GM18907 (cell line): ENCODE data around the gene FRMD4A.

Source experiments
- ATAC-seq: cut with Tn5 transposase; IDR thresholded peaks from one replicate; pipeline ENCODE4 v1.9.1; 2021; ENCODE audit warnings: mild to moderate bottlenecking, moderate library complexity; ENCODE audit not compliant: unreplicated experiment

Gene FRMD4A

DNA sequence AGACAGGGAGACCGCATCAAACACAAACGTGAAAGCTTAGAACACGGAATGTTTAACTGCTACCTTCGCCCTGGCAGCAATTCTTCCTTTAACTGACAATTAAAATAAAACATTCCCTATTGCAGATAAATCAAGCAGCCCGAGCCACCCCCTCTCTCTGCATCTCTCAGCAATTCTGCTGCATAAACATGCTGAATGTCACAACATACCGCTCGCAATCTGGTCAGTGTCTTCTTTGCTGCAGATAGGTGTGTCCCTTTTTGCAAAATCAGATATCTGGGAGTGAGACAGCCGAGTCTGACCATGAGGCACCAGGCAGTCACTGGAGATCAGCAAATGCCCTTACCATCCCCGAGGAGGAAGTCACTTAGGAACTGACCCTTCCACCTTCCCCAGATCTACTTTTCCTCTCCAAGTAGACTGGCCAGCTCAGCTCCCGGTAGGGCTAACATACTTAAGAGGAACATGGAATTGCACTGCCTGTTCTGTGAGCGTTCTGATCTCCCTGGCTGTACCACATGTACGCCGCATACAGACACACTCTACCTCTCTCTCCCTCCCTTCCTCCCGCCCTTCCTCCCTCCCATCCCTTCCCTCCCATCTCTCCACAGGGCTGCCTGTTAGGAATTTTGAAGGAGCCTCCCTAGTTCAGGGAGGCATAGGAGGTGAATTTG is at the start of gene FRMD4A:
FRMD4A (minus strand) TSS at position 537 of the 674 bp plus-strand sequence.
- ATAC-seq, result no peak

DNA sequence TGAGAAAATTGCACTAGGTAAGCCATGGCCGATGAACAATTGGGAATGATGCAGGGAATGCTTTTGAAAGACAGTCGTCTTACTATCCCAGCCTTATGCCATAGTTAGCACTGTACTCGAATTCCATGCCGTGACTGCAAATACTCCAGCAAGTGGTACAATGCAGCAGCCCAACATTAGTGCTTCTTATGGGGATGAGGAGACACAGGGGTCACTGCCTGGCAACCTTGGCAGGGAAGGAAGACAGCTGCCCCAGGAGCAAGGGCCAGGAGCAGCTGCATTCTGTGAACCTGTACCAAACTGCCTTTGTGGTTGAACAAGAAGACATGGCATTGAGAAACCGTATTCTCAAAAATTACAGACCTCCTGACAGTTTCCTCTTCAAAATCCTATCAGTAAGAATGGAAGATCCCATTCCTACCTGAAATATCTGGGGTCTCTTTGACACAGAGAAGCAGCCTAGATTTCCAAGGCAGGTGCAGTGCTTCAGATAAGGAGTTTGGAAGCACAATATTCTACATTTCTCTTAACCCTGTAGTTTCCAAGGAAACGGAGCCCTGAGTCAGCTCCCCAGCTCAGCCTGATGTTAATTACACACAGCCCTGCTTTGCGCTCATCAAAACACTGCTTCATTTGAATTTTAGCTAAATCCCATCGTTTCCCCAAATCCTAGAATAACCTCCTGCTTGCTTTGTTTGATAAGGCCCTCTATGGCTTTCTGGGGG is 49.0 kb upstream of the FRMD4A start:
- ATAC-seq, result no peak

DNA sequence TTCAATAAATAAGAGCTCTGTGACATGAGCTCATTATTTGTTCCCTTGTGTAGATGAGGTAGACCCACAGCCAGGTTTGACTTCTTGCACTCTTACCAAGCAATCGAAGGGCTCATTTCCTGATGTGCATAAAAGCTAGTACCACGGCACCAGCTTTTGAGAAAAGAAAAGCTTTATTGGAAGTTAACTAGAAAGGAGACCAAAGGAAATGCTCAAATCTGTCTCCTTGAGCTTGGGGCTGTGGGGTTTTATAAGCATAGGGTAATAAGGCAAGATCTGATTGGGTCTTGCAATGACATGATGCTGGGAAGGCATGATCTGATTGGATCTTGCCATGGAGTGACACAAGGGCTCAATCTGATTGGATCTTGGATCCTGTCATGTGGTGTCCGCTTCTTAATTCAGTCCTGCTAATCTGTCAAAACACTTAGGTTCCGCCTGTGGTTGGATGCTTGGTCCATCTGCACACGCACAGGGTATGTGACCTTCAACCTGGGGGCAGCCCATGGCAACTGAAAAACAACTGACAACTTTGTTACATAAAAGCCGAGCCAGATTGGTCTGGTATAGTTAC is 47.8 kb upstream of the FRMD4A start:
- ATAC-seq, result no peak

DNA sequence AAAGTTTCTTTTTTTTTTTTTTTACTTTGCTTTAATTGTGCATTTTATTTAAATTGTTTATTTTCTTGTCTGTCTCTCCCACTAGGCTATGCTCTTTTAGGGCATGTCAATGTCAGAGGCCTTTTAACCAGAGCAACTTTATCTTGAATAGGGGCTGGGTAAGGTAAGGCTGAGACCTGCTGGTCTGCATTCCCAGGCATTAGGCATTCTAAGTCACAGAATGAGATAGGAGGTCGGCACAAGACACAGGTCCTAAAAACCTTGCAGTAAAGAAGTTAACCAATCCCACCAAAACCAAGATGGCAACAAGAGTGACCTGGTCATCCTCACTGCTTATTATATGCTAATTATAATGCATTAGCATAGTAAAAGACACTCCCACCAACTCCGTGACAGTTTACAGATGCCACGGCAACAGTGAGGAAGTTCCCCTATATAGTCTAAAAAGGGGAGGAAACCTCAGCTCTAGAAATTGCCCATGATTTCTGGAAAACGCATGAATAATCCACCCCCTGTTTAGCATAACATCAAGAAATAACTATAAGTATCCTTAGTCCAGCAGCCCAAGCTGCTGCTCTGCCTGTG is 47.0 kb upstream of the FRMD4A start:
- no peak for ATAC-seq

DNA sequence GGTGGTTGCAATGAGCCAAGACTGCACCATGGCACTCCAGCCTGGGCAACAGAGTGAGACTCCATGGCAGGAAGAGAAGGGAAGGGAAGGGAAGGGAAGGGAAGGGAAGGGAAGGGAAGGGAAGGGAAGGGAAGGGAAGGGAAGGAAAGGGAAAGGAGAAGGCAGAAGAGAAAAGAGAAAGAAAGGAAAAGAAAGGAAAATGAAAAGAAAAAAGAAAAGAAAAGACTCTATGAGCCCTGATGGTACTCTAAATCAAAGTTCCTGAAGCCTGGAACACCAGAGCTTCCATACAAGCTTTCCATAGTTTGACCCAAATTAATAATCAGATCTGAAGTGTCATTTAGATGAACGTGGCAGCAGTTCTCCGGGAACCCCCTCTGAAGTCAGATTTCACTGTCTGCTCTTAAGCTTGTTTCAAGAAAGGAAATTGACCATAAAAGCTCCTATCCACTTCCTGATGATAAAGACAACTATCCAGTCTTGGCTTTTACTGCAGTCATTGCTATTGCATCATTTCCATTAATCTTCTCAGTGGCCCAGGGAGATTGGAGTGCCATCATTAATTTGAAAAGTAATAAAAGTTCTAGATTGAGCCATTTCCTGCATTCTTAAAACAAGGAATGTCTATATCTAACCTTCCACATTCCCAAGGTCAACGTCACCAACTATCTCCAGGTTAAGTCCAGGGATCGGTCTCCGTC is 44.2 kb upstream of the FRMD4A start:
- no peak for ATAC-seq

DNA sequence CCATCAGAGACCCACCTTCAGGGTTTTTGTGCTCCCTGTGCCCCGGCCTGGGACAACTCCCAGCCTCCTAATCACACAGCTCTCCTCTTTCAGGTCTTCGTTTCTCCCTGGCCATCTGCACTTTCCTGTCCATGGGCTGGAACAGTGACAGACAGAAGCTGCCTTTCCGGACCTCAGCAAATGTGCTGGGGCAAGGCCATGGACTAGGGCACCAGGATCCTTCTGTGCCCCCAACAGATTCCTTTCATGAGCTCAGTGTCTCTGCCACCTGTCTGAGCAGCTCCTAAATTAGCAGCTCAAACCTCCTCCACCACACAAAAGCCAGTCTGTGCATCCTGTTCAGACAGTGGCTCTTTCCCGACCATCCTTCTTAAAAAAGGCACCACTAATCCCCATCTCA is 41.9 kb upstream of the FRMD4A start:
- ATAC-seq, result no peak

DNA sequence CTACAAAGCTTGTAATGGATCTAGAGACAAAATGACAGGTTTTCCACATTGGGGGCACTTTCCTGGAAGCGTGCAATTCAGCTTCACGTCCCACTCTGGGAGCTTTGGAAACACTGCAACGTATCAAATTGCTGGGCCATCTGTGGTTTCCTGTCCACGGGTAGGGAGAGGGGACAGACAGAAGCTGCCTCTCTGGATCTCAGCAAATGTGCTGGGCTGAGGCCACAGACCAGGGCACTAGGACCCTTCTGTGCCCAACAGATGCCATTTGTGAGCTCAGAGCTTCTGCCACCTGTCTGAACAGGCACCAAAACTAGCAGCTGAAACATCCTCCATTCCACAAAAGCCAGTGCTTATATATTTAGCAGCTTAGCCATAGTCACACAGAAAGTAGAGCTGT is 40.9 kb upstream of the FRMD4A start:
- ATAC-seq, result no peak

DNA sequence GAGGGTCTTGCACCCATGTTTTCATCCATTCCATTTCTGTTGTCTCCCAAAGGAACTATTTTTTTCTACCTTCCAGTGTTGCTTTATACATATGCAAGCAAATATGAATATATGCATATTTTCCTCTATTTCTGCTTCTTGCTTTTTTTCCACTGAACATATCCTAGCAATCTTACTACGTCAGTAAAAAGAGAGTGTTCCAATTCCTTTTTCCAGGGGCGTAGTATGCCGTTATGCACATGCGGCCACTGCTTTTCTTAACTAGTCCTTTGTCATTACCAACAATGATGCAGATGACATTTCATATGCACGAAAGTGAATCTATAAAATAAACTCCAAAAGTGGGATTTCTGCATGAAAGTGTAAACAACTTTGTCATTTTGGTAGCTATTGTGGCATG is 40.2 kb upstream of the FRMD4A start:
- ATAC-seq, result no peak

DNA sequence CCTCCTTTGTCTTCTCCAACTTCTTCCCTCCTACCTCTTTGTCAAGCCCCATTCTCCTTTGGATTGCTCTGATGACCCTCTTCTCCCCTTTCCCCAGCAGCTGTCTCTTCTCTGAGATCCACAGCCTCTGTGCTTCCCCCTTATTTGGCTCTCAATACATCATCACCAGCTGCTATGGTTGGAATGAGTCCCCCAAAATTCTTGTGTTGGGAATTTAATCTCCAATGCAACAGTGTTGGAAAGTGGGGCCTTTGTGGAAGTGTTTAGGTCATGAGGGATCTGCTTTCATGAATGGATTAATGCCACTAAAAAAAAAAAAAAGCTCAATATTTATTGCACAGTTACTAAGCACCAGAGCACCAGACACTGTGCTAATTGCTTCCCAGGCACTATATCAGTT is 39.2 kb upstream of the FRMD4A start:
- no peak for ATAC-seq

DNA sequence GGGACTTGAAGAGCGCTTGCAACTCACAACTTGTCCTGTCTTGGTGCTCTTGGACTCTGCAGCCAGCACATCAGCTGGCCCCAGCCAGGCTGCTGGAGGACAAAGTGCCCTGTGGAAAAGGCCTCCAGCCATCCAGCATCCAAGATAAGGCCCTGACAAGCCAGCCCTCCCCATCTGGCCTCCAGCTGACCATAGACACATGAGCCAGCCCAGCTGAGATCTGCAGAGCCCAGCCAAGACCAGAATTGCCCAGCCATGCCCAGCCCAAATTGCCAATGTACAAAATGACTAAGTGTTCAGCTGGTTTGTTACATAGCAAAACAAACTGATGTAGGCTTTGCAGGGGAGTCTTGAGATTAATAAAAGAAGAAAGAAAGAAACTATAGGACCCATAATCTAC is 36.0 kb upstream of the FRMD4A start:
- ATAC-seq, result no peak

DNA sequence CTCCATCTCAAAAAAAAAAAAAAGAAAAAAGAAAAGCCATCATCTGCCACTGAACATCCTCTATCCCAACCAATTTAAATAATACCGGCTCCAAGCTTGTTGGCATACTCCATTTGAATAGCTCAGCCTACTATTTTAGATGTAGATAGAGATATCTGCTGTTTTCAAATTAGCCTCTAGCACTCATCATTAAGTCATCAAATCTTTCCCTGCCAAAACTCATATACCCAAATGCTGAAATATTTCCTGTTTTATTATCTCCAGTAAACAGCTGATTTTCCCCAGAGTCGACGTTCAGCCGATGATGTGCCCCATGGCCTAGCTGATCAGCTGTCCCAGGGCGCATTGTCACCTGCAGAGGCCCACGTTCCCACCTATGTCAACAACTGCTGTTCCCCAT is 34.5 kb upstream of the FRMD4A start:
- ATAC-seq, result no peak

DNA sequence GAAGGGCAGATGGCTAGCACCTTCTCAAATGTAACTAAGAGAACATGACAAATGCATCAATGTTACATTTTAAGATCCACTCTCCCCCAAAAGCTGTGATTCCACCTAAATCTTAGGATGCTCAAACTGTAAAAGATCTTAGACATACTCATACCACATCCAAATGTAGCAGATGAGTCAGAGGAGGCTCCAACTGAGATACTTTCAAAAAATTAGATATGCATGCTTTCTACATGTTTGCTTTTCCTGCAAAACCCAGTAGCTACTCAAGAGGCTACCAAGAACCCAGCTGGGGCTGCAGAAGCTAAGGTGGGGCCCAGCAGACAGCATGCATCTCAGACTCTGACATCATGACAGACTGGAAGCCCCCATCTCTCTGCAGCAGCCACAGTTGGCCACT is 31.4 kb upstream of the FRMD4A start:
- no peak for ATAC-seq

DNA sequence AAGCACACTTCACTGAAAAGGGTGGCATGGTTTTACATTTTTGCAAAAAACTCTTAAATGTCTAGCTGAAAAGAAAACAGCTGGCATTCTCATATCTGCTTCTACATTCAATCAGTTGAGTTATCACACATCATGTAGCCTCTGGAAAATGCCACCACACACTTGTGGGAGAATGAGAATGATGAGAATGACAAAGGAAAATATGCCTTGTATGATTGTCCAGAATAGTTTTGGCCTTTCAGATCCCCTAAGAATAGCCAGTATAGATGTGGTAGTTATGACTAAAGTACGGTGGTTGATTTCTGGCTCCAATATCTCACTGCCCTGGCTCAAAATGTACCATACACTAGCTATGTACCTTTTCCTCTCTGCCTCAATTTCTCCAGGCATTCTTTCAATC is 30.2 kb upstream of the FRMD4A start:
- no peak for ATAC-seq

DNA sequence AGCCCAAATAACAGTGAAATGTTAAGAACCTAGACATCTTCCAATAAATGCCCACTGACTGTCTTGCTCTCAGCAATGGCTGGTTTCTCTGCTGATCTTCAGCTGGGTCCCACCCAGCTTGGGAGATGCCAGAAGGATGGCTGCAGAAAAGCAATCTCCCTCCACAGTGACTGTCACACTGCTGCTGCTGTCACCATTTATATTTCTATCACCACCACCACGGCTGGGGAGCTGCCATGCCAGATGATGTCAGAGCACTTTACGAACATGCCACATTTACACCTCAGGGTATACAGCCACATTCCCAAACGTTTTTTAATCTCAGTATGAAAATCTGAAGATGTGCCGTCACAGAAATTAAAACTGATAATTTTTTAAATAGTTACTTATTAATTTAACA is 29.8 kb upstream of the FRMD4A start:
- no peak for ATAC-seq

DNA sequence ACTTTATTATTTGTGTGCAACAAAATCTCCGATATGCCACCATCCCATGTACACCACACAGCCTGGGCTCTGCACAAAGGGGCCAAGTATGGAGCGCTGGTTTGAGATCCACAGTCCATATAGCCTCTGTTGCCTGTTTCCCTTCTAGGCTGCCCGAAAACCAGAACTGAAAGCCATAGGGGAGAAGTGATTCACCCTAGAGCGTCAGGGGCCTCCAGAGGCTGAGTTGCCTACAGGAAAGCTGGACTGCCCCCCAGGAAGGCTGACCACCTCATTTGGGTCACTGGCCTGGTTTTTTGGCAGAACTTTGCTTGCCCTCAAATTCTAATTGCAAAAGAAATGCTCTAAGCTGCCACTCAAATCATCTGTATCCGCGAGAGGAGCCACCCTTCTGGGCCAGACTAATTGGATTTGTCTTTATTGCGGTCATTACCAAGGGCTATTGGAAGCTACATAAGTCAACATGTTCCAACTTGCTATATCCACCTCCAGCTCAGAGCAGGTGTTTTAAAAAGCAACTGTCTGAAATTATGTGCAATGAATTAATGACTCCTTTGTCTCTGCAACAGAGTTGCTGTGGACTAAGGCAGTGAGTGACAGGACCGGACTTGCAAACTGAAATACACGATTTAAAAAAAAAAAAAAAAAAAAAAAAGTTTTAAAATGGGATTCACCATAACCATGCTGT is 28.3 kb upstream of the FRMD4A start:
- no peak for ATAC-seq

DNA sequence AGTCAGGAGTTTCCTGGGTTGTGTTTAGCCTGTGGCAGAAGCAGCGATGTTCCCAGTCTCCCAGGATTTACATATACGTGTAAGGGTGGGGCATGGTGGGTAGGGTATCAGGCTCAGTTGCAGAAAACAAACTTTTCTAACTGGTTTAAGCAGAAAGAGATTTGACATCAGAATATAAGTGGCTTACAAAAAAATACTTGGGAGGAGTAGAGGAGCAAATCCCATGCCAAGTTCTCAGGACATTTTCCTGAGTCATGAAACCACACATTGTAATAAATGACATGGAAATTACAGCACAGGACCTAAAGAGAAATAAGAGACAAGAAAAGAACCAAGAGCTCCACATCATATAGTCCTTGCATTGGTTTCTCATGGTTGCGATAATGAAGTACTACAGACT is 26.2 kb upstream of the FRMD4A start:
- ATAC-seq, result no peak

DNA sequence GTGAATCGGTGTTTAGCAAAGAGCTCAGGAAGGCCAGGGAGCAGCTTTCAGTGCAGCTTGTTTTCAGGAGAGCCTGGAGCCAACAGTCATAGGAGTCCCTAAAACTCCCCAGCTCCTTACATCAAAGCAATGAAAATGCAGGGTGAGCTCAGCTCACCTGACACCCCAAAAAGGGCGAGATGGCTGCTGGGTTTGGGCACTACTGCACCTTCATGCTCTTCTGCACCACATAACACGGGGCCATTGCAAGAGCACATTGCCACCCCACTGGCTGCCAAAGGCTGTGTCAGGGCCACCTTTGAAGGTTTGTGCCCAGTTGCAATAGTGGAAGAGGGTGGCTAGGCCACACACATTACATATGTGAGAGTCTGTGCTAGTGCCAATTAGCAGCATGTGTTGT is 25.0 kb upstream of the FRMD4A start:
- no peak for ATAC-seq

DNA sequence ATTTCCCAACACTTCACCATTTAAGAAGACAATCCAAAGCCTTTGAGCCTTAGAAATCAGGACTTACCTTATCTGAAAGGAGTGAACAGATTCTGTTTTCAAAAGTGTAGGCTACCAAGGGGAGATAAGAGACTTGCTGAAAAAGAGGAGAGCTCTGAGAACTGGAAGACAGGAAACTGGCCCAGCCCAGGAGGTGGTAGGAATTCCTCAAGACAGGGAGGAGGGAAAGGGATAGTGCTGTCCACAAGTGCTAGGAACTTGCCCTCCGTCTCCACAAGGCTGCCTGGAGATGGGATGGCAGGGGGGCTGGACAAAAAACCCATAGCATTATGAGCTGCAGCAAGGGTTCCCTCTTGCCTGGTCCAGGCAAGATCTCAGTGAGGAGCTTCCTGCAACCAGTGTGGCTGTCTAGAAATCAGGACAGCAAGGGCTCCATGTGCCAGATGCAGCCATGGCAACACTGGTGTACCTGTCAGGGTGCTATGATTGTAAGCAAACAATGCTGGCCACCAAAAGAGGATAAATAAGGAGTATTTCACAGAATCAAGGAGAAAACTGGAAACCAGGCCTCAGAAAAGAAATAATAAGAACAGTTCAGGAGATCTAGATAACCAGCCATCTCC is 22.7 kb upstream of the FRMD4A start:
- no peak for ATAC-seq

DNA sequence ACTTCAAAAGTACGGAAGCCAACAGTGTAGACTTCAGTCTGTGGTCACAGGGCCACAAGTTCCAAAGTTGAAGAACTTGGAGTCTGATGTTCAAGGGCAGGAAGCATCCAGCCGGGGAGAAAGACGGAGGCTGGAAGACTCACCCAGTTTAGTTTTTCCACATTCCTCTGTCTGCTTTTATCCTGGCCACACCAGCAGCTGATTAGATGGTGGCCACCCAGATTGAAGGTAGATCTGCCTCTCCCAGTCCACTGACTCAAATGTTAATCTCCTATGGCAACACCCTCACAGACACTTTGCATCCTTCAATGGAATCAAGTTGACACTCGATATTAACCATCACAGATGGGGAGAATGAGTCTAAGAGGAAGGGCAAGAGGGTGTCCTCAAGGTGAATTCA is 19.3 kb upstream of the FRMD4A start:
- no peak for ATAC-seq

DNA sequence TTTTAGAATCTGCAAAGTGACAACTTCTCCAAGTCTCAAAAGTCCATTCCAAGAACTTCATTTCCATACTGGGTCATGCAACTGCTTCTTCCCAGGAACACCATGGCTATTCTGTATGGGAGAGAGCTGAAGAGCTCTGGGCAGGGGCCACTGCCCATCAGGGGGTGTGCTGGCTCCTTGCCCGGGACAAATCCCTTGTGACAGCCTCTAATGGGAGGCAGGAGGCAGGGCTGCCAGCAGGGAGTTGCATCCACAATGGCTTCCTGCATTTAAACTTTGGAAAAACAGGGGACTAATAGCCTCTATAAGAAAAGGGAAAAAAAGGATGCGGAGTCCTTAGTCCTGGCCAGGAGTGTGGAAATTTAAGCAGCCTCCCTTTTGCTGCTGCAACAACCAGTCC is 18.4 kb upstream of the FRMD4A start:
- no peak for ATAC-seq
